HUES64 (cell line): Measurements from ENCODE around the gene CROCC.

Source experiments
- H3K27ac ChIP-seq: 2 replicates; pipeline ENCODE4 v1.7.0; 2013; ENCODE audit warnings: low read depth, low read length, inconsistent platforms
- H3K27me3 ChIP-seq: 2 replicates; pipeline ENCODE4 v1.6.1; 2013; ENCODE audit warnings: mild to moderate bottlenecking, low read length; ENCODE audit not compliant: insufficient read depth
- H3K36me3 ChIP-seq: 2 replicates; pipeline ENCODE4 v1.6.1; 2013; ENCODE audit warnings: mild to moderate bottlenecking, low read length; ENCODE audit not compliant: insufficient read depth
- H3K4me1 ChIP-seq: 2 replicates; pipeline ENCODE4 v1.6.1; 2013; ENCODE audit warnings: mild to moderate bottlenecking, low read length, moderate library complexity; ENCODE audit not compliant: insufficient read depth
- H3K4me3 ChIP-seq: 2 replicates; pipeline ENCODE4 v1.5.1; 2013; ENCODE audit warnings: mild to moderate bottlenecking, low read length, moderate library complexity
- H3K9ac ChIP-seq: 2 replicates; pipeline ENCODE4 v1.6.1; 2013; ENCODE audit warnings: mild to moderate bottlenecking, low read depth, low read length
- H3K9me3 ChIP-seq: 2 replicates; pipeline ENCODE4 v1.6.1; 2013; ENCODE audit warnings: low read depth, low read length; ENCODE audit not compliant: insufficient read depth
- WGBS: fragments of 150-250, 120-280 bp; methylation state at CpG from one replicate; pipeline ENCODE4 v1.1.7; 2013; ENCODE audit warnings: missing lambda C conversion rate; 5-methylcytosine and 5-hydroxymethylcytosine counted together

CROCC gene

GRCh38 chr1:17011092-17011438, 89.3 kb downstream of the CROCC start:
- H3K27ac ChIP-seq: no peak overlapping the region
- WGBS: 3% methylated on average over 15 of the region's 15 CpGs
- H3K9ac ChIP-seq: peak overlapping the region; percentile 63
- H3K4me3 ChIP-seq: peak overlapping the region; percentile 79
- H3K9me3 ChIP-seq: no peaks in the 10 kb centered on the region
- H3K27me3 ChIP-seq: no peaks in the 10 kb centered on the region
- H3K4me1 ChIP-seq: peaks cover 38% of the 10 kb centered on the region
- H3K36me3 ChIP-seq: no peaks in the 10 kb centered on the region

GRCh38 chr1:17011439-17012307, 89.9 kb downstream of the CROCC start, which contains the start of gene ATP13A2:
Gene ATP13A2, minus strand, starts transcription at chr1:17011928. Its CDS starts 190 bp downstream, at chr1:17011738.
- no peak within 1 kb of the TSS; the same call in 1 of the 2 replicates for H3K27ac ChIP-seq
- no peaks in the 10 kb centered on the region for H3K27me3 ChIP-seq
- peak within 1 kb of the TSS; percentile 79 for H3K4me3 ChIP-seq
- WGBS: 2% methylated on average over 94 of the region's 94 CpGs
- peaks cover 42% of the 10 kb centered on the region for H3K4me1 ChIP-seq
- H3K9ac ChIP-seq: peak within 1 kb of the TSS; percentile 63
- no peaks in the 10 kb centered on the region for H3K9me3 ChIP-seq
- H3K36me3 ChIP-seq: no peaks in the 10 kb centered on the region

DNA sequence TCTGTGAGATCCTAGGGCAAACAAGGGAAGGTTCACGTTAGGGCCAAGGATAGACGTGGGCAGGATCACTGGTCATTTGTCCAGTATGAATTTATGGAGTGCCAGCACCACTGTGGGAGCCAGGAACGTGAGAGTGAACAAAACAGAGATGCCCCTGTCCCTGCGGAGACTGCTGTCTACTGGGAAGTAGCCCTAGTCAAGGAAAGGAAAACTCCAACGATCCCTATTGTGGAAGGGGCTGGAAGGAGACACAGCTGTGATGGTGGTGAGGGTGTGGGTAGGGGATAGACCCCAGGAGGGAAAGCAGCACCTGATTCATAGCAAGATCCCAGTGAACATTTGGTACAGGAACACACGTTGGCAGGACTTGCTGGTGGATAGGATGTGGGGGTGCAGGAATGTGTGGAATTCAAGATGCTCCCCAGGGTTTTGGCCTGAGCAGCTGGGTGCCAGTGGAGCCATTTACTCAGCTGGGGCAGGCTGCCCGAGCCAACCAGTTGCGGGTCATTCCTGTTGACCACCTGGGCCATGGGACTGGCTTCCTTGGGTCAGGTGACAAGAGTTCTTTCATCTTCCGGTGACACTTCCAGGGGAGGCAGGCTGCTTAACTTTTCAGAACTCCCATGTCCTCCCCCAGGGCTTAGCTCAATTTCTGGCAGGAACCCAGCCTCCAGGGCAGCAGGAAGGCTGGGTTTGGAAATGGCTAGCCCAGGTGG, 91.2 kb downstream of the CROCC start:
- Histone ChIP-seq H3K27ac (peak overlapping the region; percentile 34; the same call in 1 of the 2 replicates), H3K27me3 (no peaks in the 10 kb centered on the region), H3K9ac (no peak overlapping the region)

DNA sequence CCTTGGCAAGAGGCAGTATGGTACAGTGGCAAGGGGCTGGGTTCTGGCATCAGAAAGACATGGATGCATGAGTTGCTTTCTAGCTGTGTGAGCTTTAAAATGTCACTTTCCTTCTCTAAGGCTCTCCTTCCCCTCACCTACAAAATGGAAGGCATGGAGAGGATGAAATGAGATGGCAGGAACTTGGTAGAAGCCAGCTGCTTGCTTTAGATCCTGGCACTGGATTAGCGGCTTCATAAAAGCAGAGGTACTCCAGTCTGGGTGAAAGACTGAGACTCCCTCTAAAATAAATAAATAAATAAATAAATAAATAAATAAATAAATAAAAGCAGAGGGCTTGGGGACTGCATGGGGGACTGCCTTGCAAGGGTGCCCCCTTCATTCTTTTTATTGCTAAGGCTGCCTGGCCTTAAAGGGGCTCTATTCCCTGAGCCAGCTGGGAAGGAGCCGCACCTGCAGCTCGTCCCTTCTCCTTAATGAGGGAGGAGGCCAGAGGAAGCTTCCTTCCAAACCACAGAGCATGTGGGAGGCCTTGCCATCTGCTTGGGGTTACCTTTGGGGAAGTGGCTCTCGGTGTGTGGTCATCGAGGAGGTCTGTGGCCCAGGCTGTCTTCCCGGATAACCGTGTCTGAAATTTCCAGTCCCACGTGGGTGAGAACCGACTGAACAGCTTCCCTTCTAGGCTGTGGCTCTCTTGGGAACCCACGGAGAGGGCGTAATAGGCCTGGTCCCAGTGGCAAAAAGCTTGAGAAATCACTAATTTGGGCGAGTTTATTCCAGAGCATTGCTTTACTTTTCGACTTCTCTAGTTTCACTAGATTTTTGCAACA, 92.0 kb downstream of the CROCC start:
- WGBS: 85% methylated on average over 13 of the region's 13 CpGs
- Histone ChIP-seq H3K36me3 (peaks cover 13% of the 10 kb centered on the region), H3K4me1 (peaks cover 42% of the 10 kb centered on the region), H3K4me3 (no peak overlapping the region; the same call in 1 of the 2 replicates), H3K27me3 (no peaks in the 10 kb centered on the region), H3K27ac (peak overlapping the region; percentile 34; the same call in 1 of the 2 replicates), H3K9me3 (no peaks in the 10 kb centered on the region), H3K9ac (no peak overlapping the region)

More for the DNA sequence above, 91.2 kb downstream of the CROCC start:
- WGBS: 72% methylated on average over 9 of the region's 9 CpGs
- Histone ChIP-seq H3K9me3 (no peaks in the 10 kb centered on the region), H3K36me3 (peaks cover 5% of the 10 kb centered on the region; the same call in 1 of the 2 replicates), H3K4me3 (no peak overlapping the region; the same call in 1 of the 2 replicates), H3K4me1 (peaks cover 42% of the 10 kb centered on the region)

DNA sequence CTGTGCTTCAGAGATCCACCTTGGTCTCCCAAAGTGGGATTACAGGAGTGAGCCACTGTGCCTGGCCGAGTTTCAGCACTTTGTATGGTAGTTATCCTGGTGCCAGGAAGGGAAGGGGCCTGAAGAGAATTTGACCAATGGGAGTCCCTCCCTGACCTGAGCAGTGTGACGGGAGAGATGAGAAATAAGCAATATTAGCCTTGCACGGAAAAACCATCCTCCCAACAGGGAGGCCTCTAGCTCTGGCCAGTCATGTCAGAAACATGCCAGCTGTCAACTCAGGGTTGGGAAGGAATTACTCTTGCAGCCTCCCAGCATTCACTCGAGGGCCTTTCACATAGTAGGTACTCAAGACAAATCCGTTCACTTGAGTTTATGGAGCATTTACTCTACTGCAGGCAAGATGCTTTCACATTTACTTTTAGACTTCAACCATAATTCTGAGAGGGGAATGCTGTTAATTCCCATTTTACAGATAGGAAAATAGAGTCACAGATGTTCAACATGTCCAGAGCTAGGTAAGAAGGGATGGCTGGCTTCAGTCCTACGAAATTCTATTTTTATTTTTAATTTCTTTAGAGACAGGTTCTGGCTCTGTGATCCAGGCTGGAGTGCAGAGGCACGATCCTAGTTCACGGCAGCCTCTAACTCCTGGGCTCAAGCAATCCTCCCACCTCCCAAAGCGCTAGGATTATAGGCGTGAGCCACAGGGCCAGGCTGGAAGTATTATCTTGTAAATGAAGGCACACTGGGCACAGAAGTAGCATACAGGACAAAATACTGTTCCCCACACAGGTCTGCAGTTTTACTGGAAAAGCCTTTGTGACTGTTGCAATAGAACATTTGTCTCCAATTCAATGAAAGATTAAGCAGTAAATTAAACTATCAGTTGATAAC, 93.2 kb downstream of the CROCC start:
- H3K36me3 ChIP-seq: peaks cover 25% of the 10 kb centered on the region
- no peaks in the 10 kb centered on the region for H3K27me3 ChIP-seq
- H3K4me1 ChIP-seq: peaks cover 42% of the 10 kb centered on the region
- no peak overlapping the region for H3K4me3 ChIP-seq
- no peak overlapping the region for H3K9ac ChIP-seq
- no peaks in the 10 kb centered on the region for H3K9me3 ChIP-seq
- WGBS: 44% methylated on average over 10 of the region's 10 CpGs
- peak overlapping the region; percentile 44; the same call in 1 of the 2 replicates for H3K27ac ChIP-seq

DNA sequence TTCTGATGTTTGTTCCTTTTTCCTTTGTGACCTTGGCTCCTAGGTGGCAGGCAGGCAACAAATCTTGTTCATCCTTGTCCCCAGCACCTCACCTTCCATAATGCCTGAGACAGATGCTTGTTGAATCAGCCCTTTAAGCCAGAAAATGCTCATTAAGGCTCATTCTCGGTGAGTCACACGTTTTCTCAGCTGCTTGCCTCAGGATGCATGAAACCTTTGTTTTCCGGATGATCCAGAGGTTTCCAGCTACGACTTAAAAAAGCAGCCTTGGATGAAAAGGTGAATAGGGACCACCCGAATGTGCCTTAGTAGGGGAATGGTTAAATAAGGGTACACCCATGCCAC, 94.6 kb downstream of the CROCC start:
- peak overlapping the region; percentile 65 for H3K27ac ChIP-seq
- peak overlapping the region; percentile 8; the same call in 1 of the 2 replicates for H3K9ac ChIP-seq
- 34% methylated on average over 5 of the region's 5 CpGs for WGBS

DNA sequence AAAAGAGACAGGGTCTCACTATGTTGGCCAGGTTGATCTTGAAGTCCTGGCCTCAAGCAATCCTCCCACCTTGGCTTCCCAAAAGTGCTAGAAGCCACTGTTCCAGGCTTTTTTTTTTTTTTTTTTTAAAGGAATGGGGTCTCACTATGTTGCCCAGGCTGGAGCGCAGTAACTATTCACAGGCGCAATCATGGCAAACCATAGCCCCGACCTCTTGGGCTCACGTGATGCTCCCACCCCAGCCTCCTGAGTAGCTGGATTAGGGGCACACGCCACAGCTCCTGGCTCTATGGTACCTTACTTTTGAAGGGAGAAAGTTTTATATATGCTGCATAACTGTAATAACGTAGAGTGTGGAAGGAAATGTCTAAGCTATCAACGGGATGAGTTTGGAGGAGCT, 95.7 kb downstream of the CROCC start:
- Histone ChIP-seq H3K9me3 (no peaks in the 10 kb centered on the region), H3K4me3 (no peak overlapping the region), H3K9ac (no peak overlapping the region), H3K36me3 (peaks cover 50% of the 10 kb centered on the region), H3K4me1 (peaks cover 38% of the 10 kb centered on the region), H3K27ac (no peak overlapping the region), H3K27me3 (no peaks in the 10 kb centered on the region)
- WGBS: 95% methylated on average over 7 of the region's 7 CpGs

More for the DNA sequence above, 94.6 kb downstream of the CROCC start:
- Histone ChIP-seq H3K4me1 (peaks cover 42% of the 10 kb centered on the region), H3K27me3 (no peaks in the 10 kb centered on the region), H3K36me3 (peaks cover 39% of the 10 kb centered on the region), H3K4me3 (no peak overlapping the region), H3K9me3 (no peaks in the 10 kb centered on the region)

DNA sequence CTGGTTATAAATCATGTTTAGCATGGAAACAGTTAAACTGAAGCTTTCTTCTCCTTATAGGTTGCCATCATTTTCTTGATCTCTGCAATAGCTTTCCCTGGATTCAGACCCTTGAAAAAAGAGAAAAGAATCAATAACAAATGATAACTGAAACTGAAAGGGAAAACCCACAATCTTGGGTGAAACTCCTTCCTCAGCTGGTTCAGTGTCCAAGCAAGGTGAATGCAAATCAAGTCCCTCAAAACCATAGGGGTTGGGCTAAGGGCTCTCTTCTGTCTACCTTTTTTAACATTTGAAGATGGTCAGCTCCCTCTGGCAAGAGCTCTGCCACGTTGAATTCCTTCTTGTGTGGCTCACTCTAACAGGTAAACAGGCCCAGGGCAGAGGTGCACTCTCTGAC, 97.1 kb downstream of the CROCC start:
- no peaks in the 10 kb centered on the region for H3K27me3 ChIP-seq
- H3K4me3 ChIP-seq: no peak overlapping the region
- H3K9ac ChIP-seq: no peak overlapping the region
- H3K27ac ChIP-seq: no peak overlapping the region
- peaks cover 25% of the 10 kb centered on the region for H3K4me1 ChIP-seq
- H3K36me3 ChIP-seq: peaks cover 64% of the 10 kb centered on the region
- no peaks in the 10 kb centered on the region for H3K9me3 ChIP-seq
- 74% methylated on average over 1 of the region's 1 CpG for WGBS

DNA sequence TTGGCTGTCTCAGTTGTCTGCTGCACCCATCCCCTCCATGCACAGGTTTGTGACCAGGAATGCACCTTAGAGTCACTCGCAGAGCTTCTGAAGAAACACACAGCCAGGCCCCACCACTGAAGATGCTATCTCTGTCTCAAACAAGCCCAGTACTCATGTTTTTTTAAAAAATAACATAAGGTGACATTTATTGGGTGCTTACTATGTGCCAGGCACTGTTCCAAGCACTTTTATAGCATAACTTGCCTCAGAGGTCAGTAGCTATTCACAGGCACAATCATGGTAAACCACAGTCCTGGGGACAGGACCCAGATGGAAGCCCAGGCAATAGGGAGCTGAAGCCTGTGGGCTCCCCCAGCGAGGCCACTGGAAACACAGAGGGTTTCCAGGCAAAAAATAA, 98.8 kb downstream of the CROCC start:
- H3K9ac ChIP-seq: no peak overlapping the region
- peaks cover 9% of the 10 kb centered on the region for H3K4me1 ChIP-seq
- no peaks in the 10 kb centered on the region for H3K27me3 ChIP-seq
- H3K36me3 ChIP-seq: peaks cover 81% of the 10 kb centered on the region
- no peaks in the 10 kb centered on the region for H3K9me3 ChIP-seq
- H3K27ac ChIP-seq: no peak overlapping the region
- no peak overlapping the region for H3K4me3 ChIP-seq
- WGBS: 95% methylated on average over 2 of the region's 2 CpGs

DNA sequence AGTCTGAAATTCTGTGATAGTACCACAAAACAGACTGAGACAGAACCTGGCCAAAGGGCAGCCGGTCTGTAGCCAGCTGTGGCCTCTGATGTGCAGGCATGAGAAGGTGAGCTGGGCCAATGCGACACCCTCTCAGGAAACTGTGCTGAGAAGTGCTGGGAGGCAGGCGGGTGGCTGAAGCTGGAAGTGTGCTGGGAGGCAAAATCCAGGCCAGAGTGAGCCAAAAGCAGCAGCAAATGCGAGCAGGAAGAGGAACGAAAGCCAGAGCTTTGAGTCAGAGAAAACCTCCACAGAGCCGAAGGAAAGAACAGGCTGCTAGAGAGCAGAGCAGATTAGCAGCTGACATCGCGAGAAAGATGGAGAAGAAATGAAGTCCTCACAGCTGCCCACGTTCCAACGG, 100.2 kb downstream of the CROCC start:
- Histone ChIP-seq H3K27me3 (no peaks in the 10 kb centered on the region), H3K27ac (no peak overlapping the region), H3K4me1 (no peaks in the 10 kb centered on the region), H3K9me3 (no peaks in the 10 kb centered on the region), H3K4me3 (no peak overlapping the region), H3K36me3 (peaks cover 95% of the 10 kb centered on the region), H3K9ac (no peak overlapping the region)
- WGBS: 97% methylated on average over 10 of the region's 10 CpGs
